Measurements from ENCODE around the gene CCNL2. TPM values are rescaled to one million over a fixed set of nuclear protein-coding genes. Genes with fewer than 3 reads are reported as not detected.

The CCNL2 gene
- total RNA-seq, 2 donors from 2014 or later, result 187 to 244 TPM

- H3K36me3 Mint-ChIP-seq (ENCODE audit: low read depth), result peaks cover 94% of the 10 kb centered on the region
- no peaks in the 10 kb centered on the region for H3K4me1 Mint-ChIP-seq
- H3K4me1 ChIP-seq (ENCODE audit: control insufficient read depth, insufficient read depth, low read length), result no peaks in the 10 kb centered on the region
- no peaks in the 10 kb centered on the region for H3K27me3 ChIP-seq (ENCODE audit: control insufficient read depth, insufficient read depth, low read length, poor library complexity, severe bottlenecking)
- H3K36me3 ChIP-seq (ENCODE audit: control insufficient read depth, insufficient read depth, low read length), result peaks cover 91% of the 10 kb centered on the region
- H3K27me3 Mint-ChIP-seq (ENCODE audit: insufficient read depth), result no peaks in the 10 kb centered on the region
- H3K4me3 ChIP-seq (ENCODE audit: low read length), result no peak overlapping the region
- no peak overlapping the region for H3K27ac Mint-ChIP-seq
- no peaks in the 10 kb centered on the region for H3K9me3 Mint-ChIP-seq
- H3K9ac ChIP-seq (ENCODE audit: extremely low read depth, low read length, poor library complexity, severe bottlenecking), result no peak overlapping the region
- TF ChIP-seq CTCF (conservative IDR thresholded peaks at IDR 0.05), result no peak
- no peaks in the 10 kb centered on the region for H3K9me3 ChIP-seq (ENCODE audit: control insufficient read depth, low read length)
- DNase-seq, result no peak
- no peak overlapping the region for H3K4me3 Mint-ChIP-seq
- 96 to 99% methylated on average over 9 to 12 of the region's 12 CpGs for WGBS, 2 experiments (ENCODE audit: insufficient coverage in 1 of 2, insufficient read length in 1 of 2)
- H3K27ac ChIP-seq (ENCODE audit: low read depth, low read length), result no peak overlapping the region
Measured at GRCh38 chr1:1391225-1391624, 7.9 kb downstream of the CCNL2 start.

GRCh38 chr1:1390675-1391074 is 8.5 kb downstream of the CCNL2 start:
- H3K36me3 Mint-ChIP-seq (ENCODE audit: low read depth), result peaks cover 97% of the 10 kb centered on the region
- Histone ChIP-seq H3K27me3 (ENCODE audit: control insufficient read depth, insufficient read depth, low read length, poor library complexity, severe bottlenecking) (no peaks in the 10 kb centered on the region), H3K36me3 (ENCODE audit: control insufficient read depth, insufficient read depth, low read length) (peaks cover 92% of the 10 kb centered on the region), H3K27ac (ENCODE audit: low read depth, low read length) (no peak overlapping the region), H3K9me3 (ENCODE audit: control insufficient read depth, low read length) (no peaks in the 10 kb centered on the region), H3K9ac (ENCODE audit: extremely low read depth, low read length, poor library complexity, severe bottlenecking) (no peak overlapping the region), H3K4me1 (ENCODE audit: control insufficient read depth, insufficient read depth, low read length) (no peaks in the 10 kb centered on the region), H3K4me3 (ENCODE audit: low read length) (no peak overlapping the region)
- no peak overlapping the region for H3K4me3 Mint-ChIP-seq
- 97% methylated on average over 12 of the region's 12 CpGs for WGBS, 2 experiments (ENCODE audit: insufficient coverage in 1 of 2, insufficient read length in 1 of 2)
- no peaks in the 10 kb centered on the region for H3K9me3 Mint-ChIP-seq
- no peak for TF ChIP-seq CTCF (conservative IDR thresholded peaks at IDR 0.05)
- no peaks in the 10 kb centered on the region for H3K27me3 Mint-ChIP-seq (ENCODE audit: insufficient read depth)
- DNase-seq, result no peak
- H3K27ac Mint-ChIP-seq, result no peak overlapping the region
- H3K4me1 Mint-ChIP-seq, result no peaks in the 10 kb centered on the region

- H3K4me3 ChIP-seq (ENCODE audit: low read length), result no peak overlapping the region
- peaks cover 80% of the 10 kb centered on the region for H3K36me3 ChIP-seq (ENCODE audit: control insufficient read depth, insufficient read depth, low read length)
- no peaks in the 10 kb centered on the region for H3K9me3 ChIP-seq (ENCODE audit: control insufficient read depth, low read length)
- H3K4me3 Mint-ChIP-seq, result no peak overlapping the region
- peaks cover 90% of the 10 kb centered on the region for H3K36me3 Mint-ChIP-seq (ENCODE audit: low read depth)
- no peaks in the 10 kb centered on the region for H3K4me1 Mint-ChIP-seq
- WGBS, 2 experiments (ENCODE audit: insufficient coverage in 1 of 2, insufficient read length in 1 of 2), result 98 to 100% methylated on average over 9 to 16 of the region's 16 CpGs
- no peaks in the 10 kb centered on the region for H3K9me3 Mint-ChIP-seq
- no peaks in the 10 kb centered on the region for H3K27me3 ChIP-seq (ENCODE audit: control insufficient read depth, insufficient read depth, low read length, poor library complexity, severe bottlenecking)
- no peak for TF ChIP-seq CTCF (conservative IDR thresholded peaks at IDR 0.05)
- no peak overlapping the region for H3K27ac ChIP-seq (ENCODE audit: low read depth, low read length)
- no peak for DNase-seq
- H3K27ac Mint-ChIP-seq, result no peak overlapping the region
- no peak overlapping the region for H3K9ac ChIP-seq (ENCODE audit: extremely low read depth, low read length, poor library complexity, severe bottlenecking)
- H3K4me1 ChIP-seq (ENCODE audit: control insufficient read depth, insufficient read depth, low read length), result no peaks in the 10 kb centered on the region
- H3K27me3 Mint-ChIP-seq (ENCODE audit: insufficient read depth), result no peaks in the 10 kb centered on the region
Measured at GRCh38 chr1:1388078-1388472, 11.1 kb downstream of the CCNL2 start.
